Ishikawa (cell line): ENCODE measurements around the gene ELF1.

Experiments
- CEBPB ChIP-seq: IDR thresholded peaks from 2 replicates; pipeline ENCODE4 v1.6.1; 2012
- EP300 ChIP-seq: IDR thresholded peaks from 2 replicates; pipeline ENCODE4 v1.6.1; 2012; ENCODE audit warnings: borderline replicate concordance
- RAD21 ChIP-seq: IDR thresholded peaks from 2 replicates; pipeline ENCODE4 v1.6.1; 2012; ENCODE audit warnings: low read depth
- TAF1 ChIP-seq: IDR thresholded peaks from 2 replicates; pipeline ENCODE4 v1.6.1; 2012; ENCODE audit warnings: low read depth, mild to moderate bottlenecking
- TEAD4 ChIP-seq: IDR thresholded peaks from 2 replicates; pipeline ENCODE4 v1.6.1; 2012
- TF ChIP-seq, protein P1 (sequence below): IDR thresholded peaks from 2 replicates; pipeline ENCODE4 v1.6.1; 2012

DNA sequence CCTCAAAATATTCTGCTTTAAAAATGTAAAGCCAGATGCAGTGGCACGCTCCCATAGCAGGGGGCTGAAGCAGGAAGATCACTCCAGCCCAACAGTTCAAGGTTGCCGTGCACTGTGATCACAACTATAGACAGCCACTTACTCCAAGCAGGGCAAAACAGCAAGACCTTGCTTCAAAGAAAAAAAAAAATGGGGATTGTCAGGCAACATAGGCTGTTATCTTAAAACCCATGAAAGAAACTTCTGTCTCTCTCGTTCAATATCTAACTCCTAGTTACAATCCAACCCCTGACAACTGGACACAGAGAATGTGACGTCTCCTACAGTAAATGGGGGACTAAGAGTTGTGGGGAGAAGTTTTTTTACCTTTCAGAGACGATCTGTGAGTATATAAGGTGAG, 17.4 kb downstream of the ELF1 start:
- TF ChIP-seq, protein P1, sequence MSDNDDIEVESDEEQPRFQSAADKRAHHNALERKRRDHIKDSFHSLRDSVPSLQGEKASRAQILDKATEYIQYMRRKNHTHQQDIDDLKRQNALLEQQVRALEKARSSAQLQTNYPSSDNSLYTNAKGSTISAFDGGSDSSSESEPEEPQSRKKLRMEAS = no peak
- no peak for TF ChIP-seq CEBPB
- TF ChIP-seq RAD21 = no peak
- no peak for TF ChIP-seq EP300
- no peak for TF ChIP-seq TAF1
- TF ChIP-seq TEAD4 = no peak
